Thyroid gland (tissue), 4 donors: ENCODE measurements around the gene TRIM43. TPM values are rescaled to one million over a fixed set of nuclear protein-coding genes. Genes with fewer than 3 reads are reported as not detected.

ENCODE experiments used
- small RNA-seq: library from RNA; depleted of rRNA; stranded (forward); fragments of <200 nt; gene quantifications from one replicate; pipeline ENCODE3, GENCODE V24; 2016
- total RNA-seq, 4 donors: library from RNA; depleted of rRNA; stranded (reverse); fragments of >200 nt; gene quantifications; one replicate each; pipeline ENCODE4 v1.2.3, GENCODE V29; 2016

Gene TRIM43
- total RNA-seq, 4 donors from 2014 or later, result not detected

Small RNA genes within 50 kb of the gene (small RNA-seq; reads per million reads assigned to genes)
- gene AC009237.4 (not detected), gene AC009237.7 (not detected)

Other genes starting within 250 kb of the TRIM43 start
- 10 to 100 TPM; 39.2 to 90.2 (median 59.3) TPM for gene FAHD2A, start 189.3 kb upstream of the TRIM43 start, total RNA-seq
- gene TRIM43B, start 107.2 kb upstream of the TRIM43 start, total RNA-seq, result not detected